Activated CD4-positive, alpha-beta T cell treated with anti-CD3 and anti-CD28 coated beads for 1 hour (primary cell): ENCODE measurements around the gene CAPN9.
"Not testable (repeated sequence)": the region's sequence is repeated elsewhere in the genome, so short reads cannot be mapped to it uniquely, and the experiment has no call there.

Experiments used
- DNase-seq: peaks from one replicate; pipeline ENCODE4 v3.0.0-alpha.2; 2020

CAPN9 gene

DNA sequence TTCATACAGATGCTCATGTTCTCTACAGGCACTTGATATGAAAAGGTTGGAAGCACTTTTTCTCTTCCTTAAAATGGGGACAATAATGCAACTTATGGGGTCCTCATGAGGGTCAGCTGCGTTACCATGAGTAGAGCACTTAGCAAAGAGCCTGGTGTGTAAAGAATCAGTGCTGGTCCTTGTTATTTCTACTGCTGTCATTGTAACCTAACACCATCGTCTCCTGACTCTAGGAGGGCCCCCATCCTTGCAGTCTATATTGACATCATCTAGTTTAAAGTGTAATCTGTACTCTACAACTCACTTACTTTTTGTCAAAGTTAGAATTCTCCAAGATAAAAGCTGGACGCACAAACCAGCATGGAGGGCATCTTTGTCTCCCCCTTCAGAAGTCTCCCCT lies 2.4 kb downstream of the CAPN9 start:
- DNase-seq, result no peak

DNA sequence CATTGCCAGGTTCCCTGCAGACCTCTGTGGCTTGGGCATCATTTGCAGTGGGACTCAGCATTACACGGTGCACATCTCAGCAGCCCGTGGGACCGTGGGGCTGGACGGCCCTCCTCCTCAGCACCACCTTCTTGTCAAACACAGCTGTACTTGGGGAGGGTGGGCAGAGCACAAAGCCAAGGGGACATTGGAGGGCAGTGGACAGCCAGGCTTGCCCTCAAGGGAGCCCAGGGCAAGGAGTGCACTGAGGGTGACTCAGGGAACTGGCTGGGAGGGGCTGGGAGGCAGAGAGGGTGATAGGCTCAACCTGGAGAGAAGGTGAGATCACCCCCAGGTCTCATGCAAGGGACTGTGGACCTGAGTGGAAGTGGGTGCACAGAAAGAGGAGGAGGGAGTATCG lies 3.4 kb downstream of the CAPN9 start:
- no peak for DNase-seq

DNA sequence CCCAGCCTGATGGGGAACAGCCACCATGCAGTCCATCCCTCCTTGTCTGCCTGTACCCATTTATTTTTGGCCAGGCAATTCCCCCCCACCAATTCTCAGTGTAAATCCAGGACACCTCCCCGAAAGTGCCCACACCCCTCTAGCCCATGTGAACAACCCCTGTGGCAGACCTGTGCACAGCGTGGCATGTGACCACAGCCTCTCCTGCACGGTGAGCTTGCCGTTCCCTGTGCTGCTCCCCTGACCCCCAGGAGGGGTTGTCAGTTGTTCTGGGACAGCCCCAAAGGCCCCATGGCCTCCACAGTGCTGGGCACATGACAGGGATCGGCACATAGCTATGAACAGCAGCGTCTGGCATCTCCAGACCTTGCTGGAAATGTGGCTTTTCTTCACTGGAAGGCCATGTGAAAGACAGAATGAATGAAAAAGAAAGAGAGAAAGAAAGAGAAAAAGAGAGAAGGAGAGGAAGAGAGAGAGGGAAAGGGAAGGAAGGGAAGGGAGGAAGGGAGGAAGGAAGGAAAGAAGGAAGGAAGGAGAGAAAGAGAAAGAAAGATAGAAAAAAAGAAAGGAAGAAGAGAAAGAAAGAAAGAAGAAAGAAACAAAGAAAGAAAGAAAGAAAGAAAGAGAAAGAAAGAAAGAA lies 3.9 kb downstream of the CAPN9 start:
- no peak for DNase-seq

DNA sequence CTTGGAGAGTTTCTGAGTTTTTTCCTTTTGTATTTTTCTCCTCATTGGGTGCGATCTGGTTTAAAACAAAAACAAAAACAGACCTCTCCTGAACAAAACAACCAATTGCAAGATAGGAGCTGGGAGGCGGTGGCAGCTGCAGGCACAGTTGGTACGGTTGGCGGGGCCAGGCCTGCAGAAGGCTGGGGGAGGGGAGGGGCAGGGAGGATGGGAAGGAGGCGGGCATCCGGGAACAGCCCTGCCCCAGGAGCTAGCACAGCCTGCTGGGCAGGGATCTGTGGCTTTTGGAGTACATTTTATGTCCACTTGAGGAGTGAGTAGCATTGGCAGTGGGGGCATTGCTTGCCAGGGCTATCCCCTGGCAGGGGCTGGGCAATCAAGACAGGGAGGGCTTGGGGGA lies 5.2 kb downstream of the CAPN9 start:
- no peak for DNase-seq

DNA sequence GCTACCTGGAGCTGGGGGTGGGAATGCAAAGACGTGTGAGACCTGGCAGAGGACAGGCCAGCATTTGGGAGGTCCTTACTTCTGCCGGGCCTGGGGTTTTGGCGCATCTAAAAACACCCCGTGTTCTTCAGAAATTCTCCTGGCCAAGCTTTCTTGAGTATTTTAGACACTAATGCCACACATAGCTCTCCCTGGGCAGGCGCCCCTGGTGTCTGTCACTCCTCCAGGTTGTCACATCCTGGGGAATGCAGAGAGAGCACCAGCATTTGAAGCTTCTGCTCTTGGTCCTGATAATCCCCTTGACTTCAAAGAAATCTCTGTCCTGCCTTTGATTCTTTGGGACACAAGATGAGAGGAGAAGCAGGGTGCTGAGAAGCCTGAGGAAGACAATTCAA lies 6.0 kb downstream of the CAPN9 start:
- no peak for DNase-seq

DNA sequence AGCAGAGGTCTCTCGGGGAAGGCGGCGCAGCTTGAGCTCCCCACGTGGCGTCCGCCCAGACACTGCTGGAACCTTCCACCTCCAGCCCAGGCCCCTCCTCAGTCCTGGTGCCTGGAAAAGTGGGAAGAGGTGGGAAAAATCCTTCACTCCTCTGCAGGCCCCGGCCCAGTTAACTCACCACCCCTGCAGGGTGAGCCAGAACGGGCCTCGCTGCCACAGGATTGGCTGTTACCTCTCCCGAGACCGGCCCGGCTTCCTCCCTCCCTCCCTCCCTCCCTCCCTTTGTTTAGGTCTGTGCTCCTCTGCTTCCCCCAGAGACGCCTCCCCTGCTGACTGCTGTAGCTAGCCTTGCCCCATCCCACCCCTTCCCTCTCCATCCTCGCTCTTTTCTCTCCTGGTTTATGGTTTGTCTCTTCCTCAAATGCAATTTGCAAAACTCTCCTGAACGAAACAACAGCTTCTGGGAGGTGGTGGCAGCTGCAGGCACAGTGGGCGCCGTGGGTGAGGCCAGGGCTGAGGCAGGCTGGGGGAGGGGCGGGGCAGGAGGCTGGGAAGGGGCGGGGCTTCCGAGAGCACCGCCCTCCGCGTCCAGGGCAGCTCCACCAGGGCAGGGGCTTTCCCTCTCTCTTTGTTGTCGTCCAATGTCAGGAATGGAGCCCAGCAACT lies 6.5 kb downstream of the CAPN9 start:
- no peak for DNase-seq

DNA sequence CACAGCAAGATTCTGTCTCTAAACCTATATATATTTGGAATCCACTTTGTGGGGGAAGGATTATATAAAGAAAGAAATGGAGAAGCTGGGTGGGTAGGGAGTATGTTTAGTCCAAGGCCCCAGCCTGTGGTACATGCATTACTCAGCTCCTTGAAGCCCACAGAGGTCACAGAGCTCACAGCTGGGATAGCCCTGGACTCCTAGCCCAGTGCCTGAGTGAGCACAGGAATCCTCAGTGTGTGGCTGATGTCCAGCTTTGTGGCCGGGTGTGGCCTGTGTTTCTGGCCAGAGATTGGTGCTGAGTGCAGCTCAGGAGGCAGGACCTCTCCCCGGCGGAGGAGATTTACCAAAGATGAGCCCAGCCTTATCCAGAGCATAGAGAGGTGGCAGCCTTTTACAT lies 7.6 kb downstream of the CAPN9 start:
- DNase-seq, result no peak

DNA sequence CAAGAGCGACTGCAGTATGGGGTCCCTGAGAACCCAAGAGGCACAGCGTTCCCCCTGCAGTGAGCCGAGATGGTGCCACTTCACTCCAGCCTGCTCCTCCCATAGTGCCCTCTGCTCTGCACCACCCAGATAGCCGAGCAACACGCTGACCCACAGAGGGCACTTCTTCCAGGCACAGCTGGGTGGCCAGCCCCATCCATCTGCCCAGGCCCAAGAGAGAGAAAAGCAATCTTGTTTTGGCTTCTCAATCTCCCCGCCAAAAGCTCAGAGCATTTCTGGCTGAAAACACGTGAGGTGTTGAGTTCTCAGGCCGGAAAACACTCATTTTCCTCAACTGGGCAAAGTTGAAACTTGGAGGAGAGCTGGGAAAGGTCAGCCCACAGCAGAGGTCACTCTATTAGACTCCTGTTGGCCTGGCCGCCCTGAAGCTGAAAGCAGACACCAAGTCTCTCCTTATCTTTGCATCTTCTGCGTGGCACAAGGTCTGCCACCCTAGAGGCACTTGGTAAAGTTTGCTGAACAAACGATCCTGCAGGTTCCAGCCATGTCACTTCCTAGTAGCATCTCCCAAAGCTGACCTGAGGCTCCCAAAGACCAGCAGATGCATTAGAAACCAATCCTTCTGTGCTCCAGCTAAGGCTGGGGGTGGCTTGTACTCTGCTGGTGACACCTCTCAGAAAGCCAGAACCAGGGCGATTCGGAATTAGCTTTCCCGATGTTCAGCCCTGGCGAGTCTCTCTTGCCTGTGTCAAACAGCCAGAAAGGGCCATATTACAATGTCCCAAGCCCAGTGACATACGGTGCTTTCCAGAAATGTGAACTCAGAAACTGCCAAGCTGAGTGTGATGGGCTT lies 10.9 kb downstream of the CAPN9 start:
- DNase-seq, result no peak

DNA sequence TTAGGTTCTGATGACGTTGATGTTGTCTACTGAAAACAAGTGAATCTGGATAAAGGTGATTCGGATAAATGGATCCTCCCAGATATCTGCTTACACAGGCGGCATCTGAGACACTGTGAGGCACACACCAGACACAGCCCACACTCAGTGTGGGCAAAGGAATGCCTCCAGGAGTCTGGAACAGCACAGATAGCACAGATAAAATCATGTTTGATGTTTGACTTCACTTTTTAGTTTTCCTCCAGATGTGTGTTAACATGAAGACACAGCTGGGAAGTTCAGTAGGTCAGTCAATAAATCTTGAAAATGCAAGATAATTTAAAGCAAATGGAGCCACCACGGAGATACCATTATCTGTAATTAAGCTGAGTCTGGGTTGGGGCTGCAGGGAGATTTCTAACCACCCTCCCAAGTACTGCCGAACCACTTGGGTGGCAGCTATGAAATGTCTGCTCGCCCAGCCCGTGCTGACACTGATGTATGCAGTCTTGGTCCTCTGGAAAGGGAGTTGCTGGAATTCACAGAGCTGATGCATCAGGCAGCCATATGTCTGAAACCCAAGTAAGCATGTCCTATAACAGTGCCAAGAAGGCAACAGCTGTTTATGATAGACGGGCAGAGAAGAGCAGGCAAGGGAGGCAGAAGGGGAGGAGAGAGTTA lies 11.7 kb downstream of the CAPN9 start:
- no peak for DNase-seq

DNA sequence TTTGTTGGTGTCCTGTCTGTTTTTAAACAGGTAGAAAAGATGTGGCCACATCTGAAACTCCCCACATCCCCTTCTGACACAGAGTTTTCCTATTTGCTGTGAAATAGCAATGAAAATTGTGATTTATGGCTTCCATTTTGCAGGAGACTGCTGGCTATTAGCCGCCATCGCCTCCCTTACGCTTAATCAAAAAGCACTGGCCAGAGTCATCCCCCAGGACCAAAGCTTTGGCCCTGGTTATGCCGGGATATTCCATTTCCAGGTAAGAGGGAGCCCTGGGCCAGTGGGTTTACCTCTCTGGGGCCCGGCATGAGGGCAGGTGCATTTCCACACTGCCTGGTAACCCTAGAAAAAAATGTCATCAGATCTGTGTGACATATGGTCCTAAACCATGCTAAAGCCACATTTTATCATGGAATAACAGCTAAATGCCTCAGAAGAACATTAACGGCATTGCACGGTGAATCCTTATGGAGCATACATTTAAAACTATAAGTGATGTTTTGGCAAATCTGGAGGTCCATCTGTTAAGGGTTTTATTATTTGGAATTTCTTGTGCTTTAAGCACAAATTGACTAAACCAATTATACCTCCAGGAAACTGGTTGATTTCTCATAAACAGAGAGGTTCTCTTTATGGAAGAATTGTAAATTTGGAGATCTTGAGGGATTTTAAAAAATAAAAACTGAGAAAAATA lies 12.3 kb downstream of the CAPN9 start:
- DNase-seq, result no peak

DNA sequence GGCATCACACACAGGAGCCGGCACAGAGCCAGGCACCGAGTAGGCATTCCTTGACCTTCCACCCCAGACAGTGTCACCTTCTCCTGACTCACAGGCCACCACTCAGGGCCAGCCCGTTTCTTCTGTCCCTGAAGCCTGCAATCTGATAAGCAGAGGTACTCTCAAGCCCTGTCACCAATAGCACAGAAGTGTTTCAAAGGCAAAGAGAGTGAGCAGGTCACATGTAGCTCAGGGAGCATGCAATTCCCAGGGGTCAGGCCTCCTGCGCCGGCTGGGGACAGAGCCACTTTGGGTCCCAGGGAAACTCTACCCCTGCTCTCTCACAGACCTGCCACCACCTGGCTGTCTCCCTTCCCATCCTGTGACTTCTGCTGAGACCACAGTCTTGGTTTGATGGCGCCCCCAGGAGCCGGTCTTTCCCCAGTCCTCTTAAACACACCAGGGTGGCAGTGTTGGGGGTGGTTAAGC lies 13.2 kb downstream of the CAPN9 start:
- no peak for DNase-seq

DNA sequence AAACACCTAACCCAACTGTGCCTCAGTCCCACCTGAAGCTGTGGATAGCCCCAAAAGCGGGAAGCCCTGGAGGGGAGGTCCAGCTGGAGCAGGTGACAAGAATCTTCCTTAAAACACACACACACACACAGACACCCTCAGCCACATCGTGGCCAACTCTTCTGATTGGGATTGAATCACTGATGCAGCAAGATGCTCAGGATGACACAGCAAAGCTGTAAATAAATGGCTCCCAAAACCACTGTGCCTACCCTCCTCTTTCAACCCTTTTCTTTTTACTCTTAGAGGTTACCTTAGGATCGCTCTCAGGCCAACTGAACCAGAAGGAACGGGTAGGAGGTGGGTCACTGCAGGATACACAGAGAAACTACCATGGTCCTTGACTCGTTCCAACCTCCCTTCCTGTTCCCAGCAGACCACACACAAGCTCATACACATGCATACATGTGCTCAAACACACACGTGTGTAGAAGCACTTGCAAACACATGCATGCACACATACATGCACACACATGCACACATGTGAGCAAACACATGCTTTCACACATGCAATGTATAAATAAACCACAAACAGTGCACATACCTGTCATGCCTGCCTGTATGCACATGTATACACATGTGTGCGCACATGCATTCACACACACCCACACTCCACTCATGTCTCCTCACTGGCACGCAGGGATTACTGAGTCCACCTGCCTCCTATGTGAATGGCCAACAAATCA lies 14.4 kb downstream of the CAPN9 start:
- DNase-seq, result no peak

DNA sequence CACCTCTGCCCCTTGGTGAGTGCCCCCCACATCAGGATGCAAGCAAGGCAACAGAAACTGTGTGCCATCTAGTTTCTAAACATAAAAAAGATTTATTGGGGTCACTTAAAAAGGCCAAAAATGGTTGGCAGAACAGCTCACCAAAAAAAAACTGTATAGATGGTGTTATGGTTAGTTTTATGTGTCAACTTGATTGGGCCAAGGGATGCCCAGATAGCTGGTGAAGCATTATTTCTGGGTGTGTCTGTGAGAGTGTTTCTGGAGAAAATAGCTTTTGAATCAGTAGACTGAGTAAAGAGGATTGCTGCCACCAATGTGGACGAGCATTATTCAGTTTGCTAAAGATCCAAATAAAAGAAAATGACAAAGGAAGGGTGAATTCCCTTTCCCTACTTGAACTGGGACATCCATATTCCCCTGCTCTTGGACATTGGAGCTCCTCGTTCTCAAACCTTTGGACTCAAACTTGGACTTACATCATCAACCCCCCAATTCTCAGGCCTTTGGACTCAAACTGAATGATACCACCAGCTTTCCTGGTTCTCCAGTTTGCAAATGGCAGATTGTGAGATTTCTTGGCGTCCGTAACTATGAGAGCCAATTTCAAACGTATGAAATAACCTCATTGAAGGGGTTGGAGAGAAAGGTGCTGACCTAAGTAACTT lies 16.9 kb downstream of the CAPN9 start:
- no peak for DNase-seq

DNA sequence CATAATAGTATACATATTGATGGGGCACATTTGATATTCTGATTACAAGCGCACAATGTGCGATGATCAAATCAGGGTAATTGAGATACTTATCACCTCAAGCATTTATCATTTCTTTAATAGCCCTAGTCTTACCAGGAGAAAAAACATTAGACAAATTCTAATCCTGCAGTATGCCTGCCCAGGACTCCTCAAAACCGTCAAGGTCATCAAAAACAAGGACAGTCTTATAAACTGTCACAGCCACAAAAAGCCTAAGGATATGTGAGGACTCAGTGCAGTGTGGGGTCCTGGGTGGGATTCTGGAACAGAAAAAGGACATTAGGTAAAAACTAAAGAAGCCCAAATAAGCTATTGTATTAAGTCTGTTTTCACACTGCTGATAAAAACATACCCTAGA lies 19.1 kb downstream of the CAPN9 start:
- DNase-seq, result no peak

DNA sequence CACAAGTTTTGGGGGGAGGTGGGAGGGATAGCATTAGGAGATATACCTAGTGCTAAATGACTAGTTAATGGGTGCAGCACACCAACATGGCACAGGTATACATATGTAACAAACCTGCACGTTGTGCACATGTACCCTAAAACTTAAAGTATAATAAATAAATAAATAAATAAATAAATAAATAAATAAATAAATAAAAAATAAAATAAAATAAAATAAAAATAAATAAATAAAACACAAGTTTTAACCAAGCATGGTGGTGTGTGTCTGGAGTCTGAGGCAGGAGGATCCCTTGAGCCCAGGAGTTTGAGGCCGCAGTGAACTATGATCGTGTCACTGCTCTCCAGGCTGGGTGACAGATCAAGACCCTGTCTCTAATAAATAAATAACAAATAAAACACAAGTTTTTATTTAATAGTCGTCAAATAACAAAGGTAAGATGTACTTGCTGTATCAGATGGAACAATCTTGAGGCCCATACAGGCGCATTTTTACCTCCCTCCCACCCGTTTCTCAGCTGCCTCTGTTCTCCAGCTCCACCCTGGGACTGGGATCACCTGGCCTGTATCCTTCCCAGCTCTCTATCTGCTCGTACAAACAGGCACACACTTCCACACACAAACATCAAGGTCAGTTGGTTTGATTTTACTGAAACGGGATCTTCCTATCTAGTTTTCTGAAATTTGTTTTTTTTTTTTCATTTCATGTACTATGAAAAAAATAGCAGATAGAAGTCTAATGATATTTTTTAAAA lies 20.8 kb downstream of the CAPN9 start:
- not testable (repeated sequence) for DNase-seq

DNA sequence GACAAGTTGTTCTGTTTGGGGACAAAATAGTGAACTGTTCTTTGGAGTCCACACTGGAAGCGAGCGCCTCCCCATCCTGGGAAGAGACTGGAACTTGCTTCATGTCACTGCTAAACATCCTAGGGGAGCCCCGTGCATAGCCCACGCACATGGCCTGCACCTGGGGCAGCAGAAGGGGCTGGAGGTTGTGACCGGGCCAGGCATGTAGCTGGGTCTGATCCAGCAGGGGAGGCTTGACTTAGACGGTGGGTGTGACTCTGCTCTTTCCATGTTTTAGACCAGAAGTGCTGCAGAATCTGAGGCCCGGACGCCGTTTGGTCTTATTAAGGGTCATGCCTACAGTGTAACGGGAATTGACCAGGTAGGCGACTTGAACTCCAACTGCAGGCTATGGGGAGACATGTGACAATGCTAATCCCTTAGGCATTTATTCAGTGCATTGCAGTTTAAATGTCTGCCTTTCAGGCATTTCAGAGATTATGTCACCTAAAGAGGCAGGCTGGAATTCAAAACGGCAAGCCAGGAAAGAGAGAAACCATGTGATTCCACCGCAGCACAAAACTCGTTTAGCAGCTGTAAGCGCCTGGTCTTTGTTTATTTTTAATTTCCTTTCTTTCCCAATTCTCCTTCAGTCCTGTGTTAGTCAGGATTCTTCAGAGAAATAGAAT lies 21.8 kb downstream of the CAPN9 start:
- no peak for DNase-seq

DNA sequence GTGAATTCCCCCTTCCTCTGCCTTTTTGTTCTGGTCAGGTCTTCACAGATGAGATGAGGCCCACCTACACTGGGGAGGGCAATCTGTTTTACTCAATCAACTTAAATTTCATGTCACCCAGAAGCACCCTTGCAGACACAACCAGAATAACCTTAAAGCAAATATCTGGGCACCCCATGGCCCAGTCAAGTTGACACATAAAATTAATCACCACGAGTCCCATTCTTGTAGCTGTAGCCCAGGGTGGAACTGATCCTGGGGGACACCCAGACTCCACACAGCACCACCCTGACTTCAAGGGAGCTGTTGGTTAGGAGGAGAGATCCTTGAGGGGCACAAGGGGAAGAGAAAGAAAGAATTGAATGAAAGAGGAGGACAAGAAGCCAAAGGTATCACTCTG lies 23.1 kb downstream of the CAPN9 start:
- no peak for DNase-seq

DNA sequence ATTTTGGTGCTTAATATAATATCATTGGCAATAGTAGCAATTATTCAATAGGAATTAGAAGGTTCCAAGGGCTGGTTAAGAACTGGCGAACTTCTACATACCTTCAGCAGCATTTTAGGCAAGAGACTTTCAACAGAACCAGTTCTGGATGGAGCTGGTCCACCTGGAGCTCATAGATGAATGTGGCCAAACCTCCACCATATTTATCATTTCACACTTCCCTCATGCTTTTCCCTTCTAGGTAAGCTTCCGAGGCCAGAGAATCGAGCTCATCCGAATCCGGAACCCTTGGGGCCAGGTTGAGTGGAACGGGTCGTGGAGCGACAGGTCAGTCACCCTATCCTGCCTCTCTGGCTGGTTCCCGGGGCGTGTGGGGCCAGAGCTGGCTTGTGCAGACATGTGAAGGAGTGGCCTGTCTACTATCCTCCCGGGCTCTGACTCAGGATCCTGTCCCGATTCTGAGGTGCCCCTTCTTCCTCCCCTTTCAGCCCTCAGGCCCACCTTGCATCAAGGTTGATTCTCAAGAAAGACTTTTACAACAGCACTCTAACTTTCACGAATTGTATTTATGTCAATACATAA lies 24.7 kb downstream of the CAPN9 start:
- no peak for DNase-seq

DNA sequence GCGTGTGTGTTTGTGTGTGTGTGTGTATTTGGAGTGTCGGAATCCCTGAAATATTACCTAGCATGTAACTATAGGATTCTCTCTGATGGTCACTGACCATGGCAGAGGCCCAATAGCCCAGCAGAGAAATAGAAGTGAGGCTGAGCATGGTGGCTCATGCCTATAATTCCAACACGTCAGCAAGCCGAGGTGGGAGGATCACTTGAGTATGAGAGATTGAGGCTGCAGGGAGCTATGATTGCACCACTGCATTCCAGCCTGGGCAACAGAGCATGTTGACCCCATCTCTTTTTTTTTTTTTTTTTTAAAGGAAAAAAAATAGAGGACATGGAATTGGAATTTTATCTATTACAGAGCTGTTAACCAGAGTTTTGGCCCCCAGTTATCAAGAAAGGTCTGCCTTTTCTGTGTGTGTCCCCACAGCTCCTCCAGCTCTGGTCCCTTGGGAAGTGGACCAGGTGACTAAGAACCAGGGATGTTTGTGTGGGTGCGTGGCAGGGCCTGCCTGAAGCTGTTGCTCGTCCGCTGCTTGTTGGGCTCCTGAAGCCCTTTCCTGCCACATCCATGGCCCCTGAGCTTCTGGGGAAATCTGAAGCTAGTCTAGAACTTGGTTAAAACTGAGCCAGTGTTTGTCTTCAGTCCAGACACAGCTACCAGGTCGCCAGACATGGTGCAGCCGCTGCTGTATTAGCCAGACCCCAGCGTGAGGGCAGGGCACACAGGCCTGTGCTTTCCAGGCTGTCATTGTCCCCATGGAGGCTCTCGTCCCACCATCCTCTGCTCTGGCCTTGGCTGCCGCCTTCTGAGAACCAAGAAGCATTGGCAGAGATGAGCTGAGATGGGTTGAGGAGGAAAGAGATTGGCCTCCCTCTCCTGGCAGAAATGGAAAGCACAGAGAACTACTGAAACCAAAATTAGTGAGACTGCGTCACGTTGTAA lies 25.5 kb downstream of the CAPN9 start:
- DNase-seq, result no peak
